HL-60 (cell line): ENCODE data around the gene AGPAT4.

Experiments
- DNase-seq, 2 experiments: peaks; one replicate each; pipeline ENCODE4 v3.0.0-alpha.2; 2010 to 2020; ENCODE audit warnings: low read depth in 1 of 2, low spot score in 1 of 2
- H3K27ac ChIP-seq: fragments of 250-450 bp; sonication (Bioruptor Pico); replicated peaks from 2 replicates; pipeline ENCODE4 v1.5.1; 2020; ENCODE audit warnings: mild to moderate bottlenecking, moderate library complexity
- H3K27me3 ChIP-seq: fragments of 250-450 bp; sonication (Bioruptor Pico); 2 replicates; pipeline ENCODE4 v1.5.1; 2021; ENCODE audit warnings: mild to moderate bottlenecking, moderate library complexity; ENCODE audit not compliant: insufficient read depth, poor library complexity, severe bottlenecking
- H3K4me3 ChIP-seq: replicated peaks from 2 replicates; pipeline ENCODE4 v1.5.1; 2011; ENCODE audit warnings: mild to moderate bottlenecking, control low read depth, low read length; ENCODE audit not compliant: insufficient read depth
- CTCF ChIP-seq: IDR thresholded peaks from one replicate; pipeline ENCODE4 v1.5.1; 2011; ENCODE audit warnings: low read length, control low read depth, inconsistent platforms; ENCODE audit not compliant: insufficient read depth
- GABPA ChIP-seq: IDR thresholded peaks from 2 replicates; pipeline ENCODE4 v1.6.1; 2012; ENCODE audit warnings: low read depth
- POLR2AphosphoS5 ChIP-seq: IDR thresholded peaks from 2 replicates; pipeline ENCODE4 v1.6.1; 2012; ENCODE audit warnings: low read depth
- REST ChIP-seq: IDR thresholded peaks from 2 replicates; pipeline ENCODE4 v1.6.1; 2012; ENCODE audit warnings: low read depth; ENCODE audit not compliant: insufficient replicate concordance
- SPI1 ChIP-seq: IDR thresholded peaks from 2 replicates; pipeline ENCODE4 v1.6.1; 2012; ENCODE audit warnings: low read depth, mild to moderate bottlenecking, borderline replicate concordance

AGPAT4 gene

GRCh38 chr6:161219680-161220079 is 54.2 kb downstream of the AGPAT4 start:
- Histone ChIP-seq H3K27ac (no peak overlapping the region), H3K4me3 (no peak overlapping the region), H3K27me3 (no peaks in the 10 kb centered on the region)
- DNase-seq, result no peak
- TF ChIP-seq GABPA (no peak), CTCF (no peak), SPI1 (no peak), POLR2AphosphoS5 (no peak), REST (no peak)

GRCh38 chr6:161218222-161218621 is 55.6 kb downstream of the AGPAT4 start:
- TF ChIP-seq REST (no peak), SPI1 (no peak), CTCF (no peak), GABPA (no peak), POLR2AphosphoS5 (no peak)
- H3K27me3 ChIP-seq, result no peaks in the 10 kb centered on the region
- DNase-seq, result no peak

GRCh38 chr6:161217628-161218027 is 56.2 kb downstream of the AGPAT4 start:
- Histone ChIP-seq H3K27me3 (no peaks in the 10 kb centered on the region), H3K4me3 (no peak overlapping the region), H3K27ac (no peak overlapping the region)
- DNase-seq, result no peak
- TF ChIP-seq CTCF, result no peak
- no peak for TF ChIP-seq REST
- no peak for TF ChIP-seq SPI1
- no peak for TF ChIP-seq GABPA
- no peak for TF ChIP-seq POLR2AphosphoS5

More at GRCh38 chr6:161218222-161218621, 55.6 kb downstream of the AGPAT4 start:
- no peak overlapping the region for H3K27ac ChIP-seq
- no peak overlapping the region for H3K4me3 ChIP-seq
